PFSK-1 (cell line): Measurements from ENCODE around the gene ACSF2.

Source experiments
- FOXP2 ChIP-seq: optimal IDR thresholded peaks from 2 replicates; pipeline ENCODE3; 2011; ENCODE audit warnings: borderline replicate concordance, control low read depth, inconsistent platforms; ENCODE audit not compliant: insufficient read depth; ENCODE audit errors: extremely low read length, extremely low read depth
- POLR2AphosphoS5 ChIP-seq: IDR thresholded peaks from 2 replicates; pipeline ENCODE4 v1.6.1; 2012; ENCODE audit warnings: low read depth, mild to moderate bottlenecking, control low read depth, low read length, moderate library complexity
- SIN3A ChIP-seq: IDR thresholded peaks from 2 replicates; pipeline ENCODE4 v1.6.1; 2012; ENCODE audit warnings: mild to moderate bottlenecking, low read length, moderate library complexity, borderline replicate concordance; ENCODE audit not compliant: insufficient read depth
- TAF1 ChIP-seq: IDR thresholded peaks from 2 replicates; pipeline ENCODE4 v1.6.1; 2012; ENCODE audit warnings: low read length, control low read depth, borderline replicate concordance; ENCODE audit not compliant: insufficient read depth
- TF ChIP-seq, protein P1 (sequence below), 2 experiments: IDR thresholded peaks; 2 replicates each; pipeline versions ENCODE4 v1.6.1 to v1.8.0; 2011 to 2012; ENCODE audit warnings: low read depth in 2 of 2, low read length in 2 of 2, control low read depth in 1 of 2, inconsistent platforms in 1 of 2, mild to moderate bottlenecking in 1 of 2, moderate library complexity in 1 of 2; ENCODE audit not compliant: insufficient read depth in 1 of 2

DNA sequence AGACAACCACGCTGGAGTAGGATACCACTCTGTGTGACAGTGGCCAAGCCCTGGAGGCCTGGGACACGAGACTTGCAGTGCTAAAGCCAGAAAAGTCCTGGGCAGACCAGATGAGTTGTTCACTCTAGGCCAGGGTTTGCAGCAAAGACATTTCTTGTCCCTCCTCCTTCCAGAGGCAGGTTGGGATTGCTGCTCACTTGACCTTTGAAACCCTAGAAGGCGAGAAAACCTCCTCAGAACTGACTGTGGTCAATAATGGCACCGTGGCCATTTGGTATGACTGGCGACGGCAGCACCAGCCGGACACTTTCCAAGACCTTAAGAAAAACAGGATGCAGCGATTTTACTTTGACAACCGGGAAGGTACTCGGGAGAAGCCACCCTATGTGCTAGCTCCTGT lies 96.7 kb downstream of the ACSF2 start:
- TF ChIP-seq POLR2AphosphoS5 (no peak), FOXP2 (no peak), TAF1 (no peak), SIN3A (no peak)
- TF ChIP-seq, protein P1, sequence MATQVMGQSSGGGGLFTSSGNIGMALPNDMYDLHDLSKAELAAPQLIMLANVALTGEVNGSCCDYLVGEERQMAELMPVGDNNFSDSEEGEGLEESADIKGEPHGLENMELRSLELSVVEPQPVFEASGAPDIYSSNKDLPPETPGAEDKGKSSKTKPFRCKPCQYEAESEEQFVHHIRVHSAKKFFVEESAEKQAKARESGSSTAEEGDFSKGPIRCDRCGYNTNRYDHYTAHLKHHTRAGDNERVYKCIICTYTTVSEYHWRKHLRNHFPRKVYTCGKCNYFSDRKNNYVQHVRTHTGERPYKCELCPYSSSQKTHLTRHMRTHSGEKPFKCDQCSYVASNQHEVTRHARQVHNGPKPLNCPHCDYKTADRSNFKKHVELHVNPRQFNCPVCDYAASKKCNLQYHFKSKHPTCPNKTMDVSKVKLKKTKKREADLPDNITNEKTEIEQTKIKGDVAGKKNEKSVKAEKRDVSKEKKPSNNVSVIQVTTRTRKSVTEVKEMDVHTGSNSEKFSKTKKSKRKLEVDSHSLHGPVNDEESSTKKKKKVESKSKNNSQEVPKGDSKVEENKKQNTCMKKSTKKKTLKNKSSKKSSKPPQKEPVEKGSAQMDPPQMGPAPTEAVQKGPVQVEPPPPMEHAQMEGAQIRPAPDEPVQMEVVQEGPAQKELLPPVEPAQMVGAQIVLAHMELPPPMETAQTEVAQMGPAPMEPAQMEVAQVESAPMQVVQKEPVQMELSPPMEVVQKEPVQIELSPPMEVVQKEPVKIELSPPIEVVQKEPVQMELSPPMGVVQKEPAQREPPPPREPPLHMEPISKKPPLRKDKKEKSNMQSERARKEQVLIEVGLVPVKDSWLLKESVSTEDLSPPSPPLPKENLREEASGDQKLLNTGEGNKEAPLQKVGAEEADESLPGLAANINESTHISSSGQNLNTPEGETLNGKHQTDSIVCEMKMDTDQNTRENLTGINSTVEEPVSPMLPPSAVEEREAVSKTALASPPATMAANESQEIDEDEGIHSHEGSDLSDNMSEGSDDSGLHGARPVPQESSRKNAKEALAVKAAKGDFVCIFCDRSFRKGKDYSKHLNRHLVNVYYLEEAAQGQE (IDR thresholded peaks at IDR 0.05; ENCODE audit: insufficient read depth in 1 of 2, low read depth in 2 of 2, low read length in 2 of 2), result no peak
